Measurements from ENCODE around the gene MAEL. TPM values are rescaled to one million over a fixed set of nuclear protein-coding genes. Genes with fewer than 3 reads are reported as not detected.

MAEL gene
- total RNA-seq, 1 donor from 2014 or later, result not detected

GRCh38 chr1:167054946-167055630, 66.0 kb downstream of the MAEL start:
- no peak for DNase-seq (ENCODE audit: low spot score)

- DNase-seq (ENCODE audit: low spot score), result no peak
Measured at GRCh38 chr1:167056529-167057231, 67.6 kb downstream of the MAEL start.

DNA sequence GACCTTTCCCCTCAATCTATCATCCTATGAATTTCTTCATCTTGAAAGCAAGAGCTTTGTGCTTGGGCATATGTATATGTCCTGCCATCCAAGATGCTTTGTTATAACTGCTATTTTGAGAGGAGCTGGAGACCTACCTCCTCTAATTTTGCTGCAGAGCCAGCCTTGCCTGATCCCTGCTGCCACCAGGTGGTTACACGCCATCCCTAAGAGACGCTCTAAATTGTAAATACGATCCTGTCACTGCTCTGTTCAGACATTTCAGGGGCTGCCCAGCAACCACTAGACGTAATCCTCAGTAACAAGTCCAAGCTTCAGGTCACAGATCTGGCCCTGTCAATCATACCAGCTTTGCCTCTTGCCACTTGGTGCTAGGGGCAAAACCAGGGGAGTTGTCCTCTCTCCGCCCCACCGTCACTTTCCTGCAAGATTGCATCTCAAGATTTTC, 68.2 kb downstream of the MAEL start:
- DNase-seq (ENCODE audit: low spot score), result no peak

DNA sequence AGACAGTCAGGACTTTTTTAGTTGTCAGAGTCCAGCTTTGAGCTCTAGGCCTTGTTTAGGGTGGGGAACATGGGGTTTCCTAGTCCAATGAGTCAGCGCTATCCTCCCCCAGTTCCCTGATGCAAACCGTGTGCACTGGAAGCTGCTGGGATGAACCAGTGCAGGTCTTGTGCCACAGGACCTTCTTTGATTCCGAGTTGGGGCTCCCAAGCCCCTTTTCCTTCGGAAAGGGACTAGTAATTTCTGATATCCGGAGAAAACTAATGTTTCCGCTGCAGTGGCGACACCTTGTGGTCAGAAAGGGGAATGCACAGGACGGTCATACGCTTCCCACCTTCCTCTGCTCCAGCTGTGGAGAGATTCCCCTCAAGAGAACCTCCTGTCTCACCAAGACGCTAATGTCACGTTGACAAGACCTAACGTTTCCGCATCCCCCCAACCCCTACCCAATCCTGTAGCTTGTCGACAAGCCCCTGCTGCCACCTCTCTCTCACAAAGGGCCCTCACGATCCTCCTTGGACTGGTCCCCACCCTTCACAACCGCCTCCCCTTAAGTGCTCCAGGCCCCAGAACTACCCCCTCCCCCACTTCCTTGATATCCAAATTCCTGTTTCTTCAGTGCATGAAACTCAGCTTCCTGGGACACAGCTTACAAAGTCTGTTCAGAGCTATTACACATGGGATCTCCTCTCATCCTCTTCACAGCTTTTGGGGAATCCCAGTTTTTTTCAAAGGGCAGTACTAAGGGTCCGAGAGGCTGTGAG, 70.1 kb downstream of the MAEL start:
- no peak for DNase-seq (ENCODE audit: low spot score)

- DNase-seq (ENCODE audit: low spot score), result no peak
Measured at GRCh38 chr1:167059809-167060107, 70.7 kb downstream of the MAEL start.

DNA sequence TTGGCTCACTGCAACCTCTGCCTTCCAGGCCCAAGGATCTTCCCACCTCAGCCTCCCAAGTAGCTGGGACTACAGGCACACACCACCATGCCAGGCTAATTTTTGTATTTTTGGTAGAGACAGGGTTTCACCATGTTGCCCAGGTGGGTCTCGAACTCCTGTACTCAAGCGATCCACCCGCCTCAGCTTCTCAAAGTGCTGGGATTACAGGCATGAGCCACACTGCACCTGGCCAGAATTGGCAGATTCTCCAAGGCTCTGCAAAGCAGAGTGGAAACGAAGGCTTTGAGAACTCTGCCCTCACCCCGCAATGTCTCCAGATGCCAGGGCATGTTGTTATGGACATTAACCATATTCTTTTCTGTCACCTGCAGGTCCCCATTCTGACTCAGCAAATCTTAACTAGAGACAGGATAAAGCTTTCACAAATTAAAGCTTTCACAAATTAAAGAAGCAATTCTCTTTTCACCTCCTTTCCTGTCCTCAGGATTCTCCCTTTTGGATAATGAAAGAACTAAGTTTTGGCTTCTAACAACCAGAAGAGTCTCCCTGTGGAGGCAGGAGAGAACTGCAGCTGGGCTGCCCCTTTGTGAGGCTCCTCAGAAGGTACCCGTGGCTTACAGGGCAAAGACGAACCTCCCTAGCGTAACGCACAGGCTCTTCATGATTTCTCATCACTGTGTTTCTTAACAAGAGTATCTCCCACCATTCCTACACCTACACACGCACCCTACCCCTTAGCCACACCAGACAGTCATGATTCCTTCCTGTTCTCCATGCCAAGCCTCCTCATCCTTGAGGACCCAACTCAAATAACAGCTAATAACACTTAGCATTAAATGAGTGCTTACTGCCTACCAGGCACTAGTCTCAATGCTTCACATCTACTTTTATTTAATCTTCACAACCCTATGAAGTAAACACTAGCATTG, 71.3 kb downstream of the MAEL start:
- DNase-seq (ENCODE audit: low spot score), result no peak

DNA sequence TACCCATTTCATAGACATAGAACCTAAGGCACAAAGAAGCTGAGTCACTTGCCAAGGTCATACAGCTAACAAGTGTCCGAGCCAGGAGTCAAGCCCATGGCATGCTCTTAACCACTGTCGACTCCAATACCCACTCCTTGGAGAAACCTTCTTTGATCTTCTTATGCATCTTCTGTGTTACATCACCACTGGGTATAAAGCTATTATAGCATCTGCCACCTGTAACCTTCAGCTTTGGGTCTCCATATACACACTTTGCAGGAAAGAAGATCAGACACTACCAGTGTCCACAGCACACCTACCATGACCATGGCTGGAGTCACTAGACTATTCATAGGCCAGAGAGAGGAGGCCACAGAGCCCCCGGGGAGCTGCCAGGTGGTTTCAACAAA, 72.0 kb downstream of the MAEL start:
- no peak for DNase-seq (ENCODE audit: low spot score)

DNA sequence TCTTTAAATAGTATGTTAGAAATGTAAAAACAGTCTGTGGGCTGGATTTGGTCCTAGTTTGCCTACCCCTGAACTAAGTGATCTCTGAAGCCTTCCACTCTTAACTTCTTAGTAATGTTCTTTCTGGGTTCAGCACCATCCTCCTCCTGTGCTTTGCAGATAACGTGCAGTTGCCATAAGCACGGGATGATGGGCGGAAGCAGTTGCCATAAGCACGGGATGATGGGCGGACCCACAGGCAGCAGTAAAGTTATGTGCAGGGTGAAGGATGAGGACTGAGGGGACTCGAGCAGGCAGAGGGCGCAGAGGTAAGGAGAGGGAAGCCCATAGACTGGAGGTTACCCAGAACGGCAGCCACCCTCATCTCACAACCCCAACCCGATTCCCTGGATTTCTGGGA, 75.5 kb downstream of the MAEL start:
- no peak for DNase-seq (ENCODE audit: low spot score)

GRCh38 chr1:167065471-167065870, 76.4 kb downstream of the MAEL start:
- DNase-seq (ENCODE audit: low spot score), result no peak

DNA sequence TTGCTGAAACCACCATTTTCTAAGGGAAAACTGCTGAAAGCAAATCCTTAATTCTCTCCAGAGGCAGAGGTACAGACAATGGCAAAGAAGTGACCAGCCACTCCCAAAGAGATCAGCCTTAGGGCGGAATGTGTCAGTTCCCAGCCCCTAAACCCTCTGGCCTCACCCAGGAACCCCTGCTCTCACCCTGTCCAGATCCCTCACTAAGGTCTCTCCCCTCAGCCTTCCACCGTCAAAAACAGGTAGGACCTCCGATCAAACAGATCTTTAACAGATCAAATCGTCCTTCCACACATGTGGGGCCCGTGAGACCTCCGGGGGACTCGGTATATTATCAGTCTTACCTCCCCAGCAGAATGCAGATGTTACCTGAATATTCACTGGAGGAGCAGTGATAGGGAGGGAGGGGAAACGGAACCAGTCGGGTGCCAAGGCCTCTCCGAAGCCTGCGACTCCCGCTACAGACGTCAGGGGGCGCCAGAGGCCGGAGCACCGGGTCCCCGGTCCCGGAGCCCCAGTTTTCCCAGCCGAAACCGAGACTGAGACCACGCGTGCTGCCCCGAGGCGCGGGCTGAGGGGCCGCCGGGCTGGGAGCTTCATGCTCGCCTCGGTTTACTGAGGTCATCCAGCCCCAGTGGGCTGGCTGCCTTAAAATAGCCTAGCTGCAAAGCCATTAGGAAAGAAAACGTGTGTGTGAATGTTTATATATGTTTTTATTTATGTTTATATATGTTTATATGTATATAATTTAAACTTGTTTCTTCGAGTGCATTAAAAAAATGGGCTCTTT, 77.4 kb downstream of the MAEL start:
- DNase-seq (ENCODE audit: low spot score), result peak; percentile 94

DNA sequence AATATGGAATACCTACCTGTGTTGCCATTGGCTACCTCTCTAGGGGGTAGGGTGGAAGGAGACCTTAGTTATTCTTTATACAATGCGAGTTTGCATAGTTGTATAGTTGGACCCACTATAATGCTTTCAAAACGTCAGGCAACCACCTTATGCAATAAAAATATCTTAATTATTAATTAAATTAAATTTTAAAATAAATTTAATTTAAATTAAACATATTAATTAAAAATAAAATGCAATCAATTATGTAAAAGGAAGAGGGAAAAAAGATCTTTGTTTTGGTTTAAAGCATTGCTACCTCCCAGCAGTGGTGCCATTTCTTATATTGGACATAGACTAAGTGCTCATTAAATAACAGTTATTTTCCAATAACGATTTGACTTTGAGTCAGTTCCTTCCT, 78.8 kb downstream of the MAEL start:
- DNase-seq (ENCODE audit: low spot score), result no peak

GRCh38 chr1:167068761-167069160, 79.7 kb downstream of the MAEL start:
- no peak for DNase-seq (ENCODE audit: low spot score)

GRCh38 chr1:167071286-167071685, 82.2 kb downstream of the MAEL start:
- DNase-seq (ENCODE audit: low spot score), result no peak

Other genes with a start within 250 kb of the MAEL start
- 33.8 TPM for gene POGK, start 149.8 kb upstream of the MAEL start, total RNA-seq
- gene TADA1, start 113.0 kb upstream of the MAEL start, total RNA-seq, result 6.4 TPM
- gene ILDR2, start 13.7 kb upstream of the MAEL start, total RNA-seq, result 0.29 TPM
- gene GPA33, start 101.1 kb downstream of the MAEL start, total RNA-seq, result 0.29 TPM
- gene STYXL2, start 104.8 kb downstream of the MAEL start, total RNA-seq, result 0.42 TPM
- gene POU2F1, start 231.6 kb downstream of the MAEL start, total RNA-seq, result 18.8 TPM